Stomach (tissue), 9 donors: ENCODE data around the gene PRND. TPM values are rescaled to one million over a fixed set of nuclear protein-coding genes. Genes with fewer than 3 reads are reported as not detected.

Source experiments
- DNase-seq, 2 donors: peaks; one replicate each; pipeline versions ENCODE4 v3.0.0 to v3.0.0-alpha.2; 2013 to 2019
- H3K27ac ChIP-seq, 5 donors: fragments of 200-600 bp in 4 of 5; sonication (generic) in 4 of 5; one replicate each; pipeline ENCODE4 v1.5.1; 2013 to 2019; ENCODE audit warnings: mild to moderate bottlenecking in 1 of 5, moderate library complexity in 1 of 5
- H3K27me3 ChIP-seq, 3 donors: fragments of 200-600 bp; sonication (generic); one replicate each; pipeline ENCODE4 v1.5.1; 2017 to 2019; ENCODE audit warnings: mixed run types in 1 of 3
- H3K36me3 ChIP-seq, 4 donors: fragments of 200-600 bp; sonication (generic); 1 replicate in 3 of 4; 2 replicates in 1 of 4; pipeline ENCODE4 v1.5.1; 2016 to 2019
- H3K4me1 ChIP-seq, 4 donors: fragments of 200-600 bp; sonication (generic); one replicate each; pipeline ENCODE4 v1.5.1; 2016 to 2019
- H3K4me3 ChIP-seq, 4 donors: fragments of 200-600 bp; sonication (generic) in 3 of 4; one replicate each; pipeline ENCODE4 v1.5.1; 2016 to 2019; ENCODE audit warnings: mild to moderate bottlenecking in 1 of 4
- H3K9me3 ChIP-seq, 4 donors: fragments of 200-600 bp; sonication (generic); one replicate each; pipeline ENCODE4 v1.5.1; 2016 to 2019
- EP300 ChIP-seq: sonication (generic); formaldehyde crosslinking; IDR thresholded peaks from one replicate; pipeline ENCODE4 v1.6.1; 2017; ENCODE audit warnings: antibody characterized with exemption
- POLR2A ChIP-seq, 4 donors: fragments of 450-650 bp; IDR thresholded peaks; one replicate each; pipeline ENCODE4 v1.6.1; 2016; ENCODE audit warnings: antibody characterized with exemption in 4 of 4, control low read depth in 2 of 4, mild to moderate bottlenecking in 1 of 4, moderate library complexity in 1 of 4
- POLR2AphosphoS5 ChIP-seq, 3 donors: sonication (generic); formaldehyde crosslinking; IDR thresholded peaks; one replicate each; pipeline ENCODE4 v1.6.1; 2016; ENCODE audit warnings: antibody characterized with exemption in 3 of 3
- WGBS, 5 donors: extraction: QIAGEN DNeasy Blood & Tissue Kit in 3 of 5; methylation state at CpG; one replicate each; pipeline versions ENCODE4 v1.1.5 to v1.1.7; 2013 to 2018; 5-methylcytosine and 5-hydroxymethylcytosine counted together
- intact Hi-C: fragments of 100-400 bp; cut with DNase I; formaldehyde crosslinking; loops from one replicate; pipeline ENCODE4 v1.15.1; 2023; ENCODE audit warnings: low total_unique reads
- polyA plus RNA-seq, 3 donors: library from polyadenylated mRNA; stranded (reverse); fragments of 200-250 nt; gene quantifications; one replicate each; pipeline ENCODE4 v1.2.3, GENCODE V29; 2013
- total RNA-seq, 5 donors: library from RNA; depleted of rRNA; stranded (reverse); fragments of >200 nt; gene quantifications; one replicate each; pipeline versions ENCODE4 v1.1.0 to v1.2.3, GENCODE V29; 2014 to 2016
- TF ChIP-seq, protein P1 (sequence below), 7 experiments: fragments of 450-650 bp in 4 of 7; fragments of 200-600 bp in 3 of 7; sonication (generic) in 3 of 7; IDR thresholded peaks; one replicate each; pipeline ENCODE4 v1.5.1; 2016 to 2019; ENCODE audit warnings: antibody characterized with exemption in 7 of 7, control low read depth in 2 of 7, mild to moderate bottlenecking in 1 of 7
- donor health status: healthy with polysubstance abuse.
- donor health status: Bipolar disorder and iron deficiency.
- donor health status: healthy.

PRND gene
- total and polyA plus RNA-seq, 8 donors: 0.03 to 1.1 TPM; not detected in 6

DNA sequence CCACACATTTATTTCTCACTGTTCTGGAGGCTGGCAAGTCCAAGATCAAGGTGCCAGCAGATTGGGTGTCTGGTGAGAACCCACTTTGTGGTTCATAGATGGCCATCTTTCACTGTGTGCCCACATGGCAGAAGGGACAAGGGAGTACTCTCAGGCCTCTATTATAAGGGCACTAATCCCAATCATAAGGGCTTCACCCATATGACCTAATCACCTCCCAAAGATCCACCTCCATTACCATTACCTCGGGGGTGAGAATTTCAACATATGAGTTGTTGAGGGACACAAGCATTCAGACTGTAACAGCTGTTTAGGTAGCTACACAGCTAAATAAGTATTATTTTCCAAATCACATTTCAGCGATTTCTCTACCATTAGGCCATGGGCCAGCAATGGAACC lies 2.5 kb upstream of the PRND start:
- Histone ChIP-seq H3K9me3 (no peaks in the 10 kb centered on the region), H3K4me3 (no peak overlapping the region)
- WGBS, 5 donors: 94 to 100% (median 95%) methylated on average over 2 of the region's 2 CpGs

DNA sequence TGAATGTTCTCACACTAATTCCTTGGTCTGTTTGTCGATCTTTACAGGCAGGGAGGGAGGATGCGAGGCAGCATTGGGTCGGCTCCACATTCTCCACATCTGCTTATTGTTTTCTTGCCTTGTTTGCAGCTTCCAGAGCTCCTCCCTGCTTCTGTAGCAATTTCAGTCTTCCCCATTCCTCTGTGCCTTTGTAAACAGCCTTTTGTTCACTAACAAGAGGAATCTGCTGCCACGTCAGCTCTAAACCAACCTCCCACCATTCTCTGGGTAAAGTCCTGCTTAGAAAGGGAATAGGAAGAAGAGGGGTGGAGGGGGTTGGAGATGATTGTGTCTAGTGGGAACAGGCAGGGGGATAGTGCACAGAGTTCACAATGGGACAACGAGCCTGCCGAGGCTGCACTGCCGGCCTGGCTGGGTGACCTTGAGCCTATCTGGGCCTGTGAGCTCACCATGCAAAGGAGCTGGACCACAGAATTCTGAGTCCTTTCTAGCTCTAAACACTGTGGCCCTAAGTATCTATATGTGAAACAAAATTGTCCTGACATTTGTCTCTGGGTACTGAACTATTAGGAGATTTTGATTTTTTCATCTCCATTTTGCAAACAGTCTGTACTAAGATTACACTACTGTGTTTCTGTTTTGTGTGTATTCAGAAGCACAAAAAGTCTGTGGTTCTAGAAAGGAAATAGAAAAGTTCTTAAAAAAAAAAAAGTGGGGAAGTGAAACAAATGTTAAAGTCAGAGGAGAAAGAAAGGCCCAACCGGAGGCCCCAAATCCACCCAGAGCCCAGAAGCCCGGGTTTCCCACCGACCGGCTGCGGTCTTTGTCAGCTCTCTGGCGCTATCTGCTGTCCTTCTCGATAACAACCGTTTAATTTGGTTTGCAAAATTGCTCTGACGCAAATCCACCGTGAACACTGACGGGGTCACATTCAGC lies 1.4 kb upstream of the PRND start:
- peaks cover 0 to 3% (median 0%) of the 10 kb centered on the region in 3 donors for H3K27me3 ChIP-seq
- peak; percentile 72 to 91 for DNase-seq
- intact Hi-C loops: no loop called here
- H3K27ac ChIP-seq: peak overlapping the region in 4 of 5 donors; percentile 30 to 79 (median 73)
- H3K4me1 ChIP-seq: peaks cover 0 to 18% (median 9%) of the 10 kb centered on the region in 4 donors
- no peak overlapping the region for H3K4me3 ChIP-seq
- no peaks in the 10 kb centered on the region for H3K36me3 ChIP-seq
- no peak for TF ChIP-seq EP300
- TF ChIP-seq, protein P1, sequence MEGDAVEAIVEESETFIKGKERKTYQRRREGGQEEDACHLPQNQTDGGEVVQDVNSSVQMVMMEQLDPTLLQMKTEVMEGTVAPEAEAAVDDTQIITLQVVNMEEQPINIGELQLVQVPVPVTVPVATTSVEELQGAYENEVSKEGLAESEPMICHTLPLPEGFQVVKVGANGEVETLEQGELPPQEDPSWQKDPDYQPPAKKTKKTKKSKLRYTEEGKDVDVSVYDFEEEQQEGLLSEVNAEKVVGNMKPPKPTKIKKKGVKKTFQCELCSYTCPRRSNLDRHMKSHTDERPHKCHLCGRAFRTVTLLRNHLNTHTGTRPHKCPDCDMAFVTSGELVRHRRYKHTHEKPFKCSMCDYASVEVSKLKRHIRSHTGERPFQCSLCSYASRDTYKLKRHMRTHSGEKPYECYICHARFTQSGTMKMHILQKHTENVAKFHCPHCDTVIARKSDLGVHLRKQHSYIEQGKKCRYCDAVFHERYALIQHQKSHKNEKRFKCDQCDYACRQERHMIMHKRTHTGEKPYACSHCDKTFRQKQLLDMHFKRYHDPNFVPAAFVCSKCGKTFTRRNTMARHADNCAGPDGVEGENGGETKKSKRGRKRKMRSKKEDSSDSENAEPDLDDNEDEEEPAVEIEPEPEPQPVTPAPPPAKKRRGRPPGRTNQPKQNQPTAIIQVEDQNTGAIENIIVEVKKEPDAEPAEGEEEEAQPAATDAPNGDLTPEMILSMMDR (IDR thresholded peaks at IDR 0.05): peak in 5 of 7 experiments; percentile 32 to 80 (median 58)
- WGBS, 5 donors: 20 to 29% (median 27%) methylated on average over 18 of the region's 18 CpGs
- H3K9me3 ChIP-seq: no peaks in the 10 kb centered on the region

More for the DNA sequence above, 2.5 kb upstream of the PRND start:
- Histone ChIP-seq H3K4me1 (peaks cover 0 to 18% (median 9%) of the 10 kb centered on the region in 4 donors), H3K36me3 (no peaks in the 10 kb centered on the region), H3K27ac (peak overlapping the region in 1 of 5 donors; percentile 77), H3K27me3 (peaks cover 0 to 3% (median 0%) of the 10 kb centered on the region in 3 donors)
- no peak for TF ChIP-seq EP300
- TF ChIP-seq POLR2AphosphoS5 (IDR thresholded peaks at IDR 0.05): no peak
- TF ChIP-seq, protein P1 (IDR thresholded peaks at IDR 0.05): no peak
- TF ChIP-seq POLR2A (IDR thresholded peaks at IDR 0.05): no peak
- DNase-seq: no peak
- intact Hi-C loops: no loop called here

DNA sequence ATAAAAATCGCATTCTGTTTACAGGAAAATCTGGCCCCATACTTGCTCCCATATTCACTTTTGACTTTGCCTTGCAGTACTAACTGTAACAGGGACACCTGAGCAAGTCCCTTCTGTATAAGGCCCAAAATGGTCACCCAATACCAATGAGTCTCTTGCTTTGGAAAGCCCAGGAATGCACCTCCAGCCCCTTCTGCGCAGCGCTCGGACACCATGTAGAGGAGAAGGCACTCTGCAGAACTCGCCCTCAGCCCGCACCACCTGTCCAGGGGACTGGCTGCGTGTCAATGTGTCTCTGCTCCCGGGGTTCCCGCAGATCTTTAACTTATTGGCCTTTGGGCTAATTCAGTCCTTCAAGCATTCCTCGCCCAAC lies 746 bp upstream of the PRND start:
- Histone ChIP-seq H3K27me3 (peaks cover 0 to 3% (median 0%) of the 10 kb centered on the region in 3 donors), H3K27ac (peak overlapping the region in 2 of 5 donors; percentile 50 to 77), H3K4me1 (peaks cover 0 to 18% (median 9%) of the 10 kb centered on the region in 4 donors), H3K4me3 (no peak overlapping the region), H3K9me3 (no peaks in the 10 kb centered on the region), H3K36me3 (no peaks in the 10 kb centered on the region)
- TF ChIP-seq, protein P1 (IDR thresholded peaks at IDR 0.05): no peak
- TF ChIP-seq EP300 (no peak), POLR2AphosphoS5 (IDR thresholded peaks at IDR 0.05) (no peak), POLR2A (IDR thresholded peaks at IDR 0.05) (no peak)
- DNase-seq: no peak
- intact Hi-C loops: no loop called here
- 19 to 36% (median 30%) methylated on average over 10 of the region's 10 CpGs for WGBS, 5 donors

DNA sequence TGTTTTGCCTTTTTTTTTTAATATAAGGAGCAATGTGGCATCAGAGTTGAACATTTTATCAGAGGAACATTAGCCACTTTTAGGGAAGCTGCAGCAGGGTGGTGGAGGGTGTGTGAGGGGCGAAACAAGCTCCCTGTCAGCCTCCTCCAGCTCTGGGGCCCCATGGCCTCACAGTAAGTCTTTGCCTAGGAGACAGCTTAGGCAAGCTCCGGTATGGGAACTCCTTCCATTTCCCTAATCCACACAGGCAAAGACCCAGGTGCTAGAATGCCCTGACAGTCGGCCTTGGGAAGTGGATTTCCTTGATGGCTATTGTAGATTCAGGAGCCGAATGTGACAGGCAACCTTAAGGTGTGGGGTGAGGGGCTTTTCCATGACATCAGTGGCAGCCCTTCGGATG lies 862 bp downstream of the PRND start:
- no peak for TF ChIP-seq POLR2A (IDR thresholded peaks at IDR 0.05)
- TF ChIP-seq, protein P1 (IDR thresholded peaks at IDR 0.05): no peak
- no peak for TF ChIP-seq EP300
- TF ChIP-seq POLR2AphosphoS5 (IDR thresholded peaks at IDR 0.05): no peak
- WGBS, 5 donors: 66 to 84% (median 67%) methylated on average over 4 to 5 of the region's 5 CpGs
- Histone ChIP-seq H3K4me1 (peaks cover 0 to 21% (median 11%) of the 10 kb centered on the region in 4 donors), H3K36me3 (no peaks in the 10 kb centered on the region), H3K27ac (no peak overlapping the region), H3K9me3 (no peaks in the 10 kb centered on the region), H3K27me3 (peaks cover 0 to 3% (median 0%) of the 10 kb centered on the region in 3 donors), H3K4me3 (no peak overlapping the region)
- intact Hi-C loops: loop anchor here (2.0 kb wide), 1 partner anchor 114 kb away; no protein-coding TSS in a partner anchor
- DNase-seq: no peak
